ENCODE measurements around the gene CAMP. TPM values are rescaled to one million over a fixed set of nuclear protein-coding genes. Genes with fewer than 3 reads are reported as not detected.

CAMP gene
- total and polyA plus RNA-seq, 2 of the 13 experiments (the other 11 are each of a cell fraction or from before 2014, with no cell fraction given): not detected

GRCh38 chr3:48226939-48227338 lies 3.6 kb downstream of the CAMP start:
- BruUV-seq (replicated peaks): no TSS peak
- ChIA-PET POLR2A (interaction anchor here (1.2 kb wide), 1 partner anchor 10 kb away, joined by 3 read pairs; no protein-coding TSS in a partner anchor), CTCF (ENCODE audit: low intra/inter-chr PET ratio, low total read pairs) (no interaction called here)
- Histone ChIP-seq H3K4me2 (ENCODE audit: low read depth, low read length) (no peak overlapping the region), H3K79me2 (ENCODE audit: insufficient read depth, low read length) (no peaks in the 10 kb centered on the region), H2AFZ (ENCODE audit: low read length) (no peak overlapping the region), H3K4me1 (ENCODE audit: insufficient read depth, low read length) (peaks cover 29% of the 10 kb centered on the region), H3K27me3 (ENCODE audit: control insufficient read depth in 1 of 2, insufficient read depth in 2 of 2, low read length in 2 of 2) (peaks cover 0 to 4% of the 10 kb centered on the region in 2 experiments; a peak in 1 of 5 replicates), H3K36me3 (replicated peaks in 1 of 2; ENCODE audit: control insufficient read depth in 1 of 2, insufficient read depth in 2 of 2, low read length in 2 of 2) (no peaks in the 10 kb centered on the region), H4K20me1 (ENCODE audit: insufficient read depth, low read length) (no peaks in the 10 kb centered on the region), H3K9ac (ENCODE audit: insufficient read depth, low read depth, low read length) (no peak overlapping the region), H3K4me3 (replicated peaks in 1 of 3; ENCODE audit: insufficient read depth in 1 of 3, low read depth in 2 of 3, low read length in 3 of 3) (no peak overlapping the region), H3K27ac (ENCODE audit: extremely low read length, insufficient read depth, low read length) (no peak overlapping the region), H3K9me3 (ENCODE audit: low read length) (no peaks in the 10 kb centered on the region)
- no peak for ATAC-seq
- no peak for DNase-seq (ENCODE audit: low spot score)
- FAIRE-seq: no peak
- WGBS (ENCODE audit: low lambda C conversion rate): 40% methylated on average over 2 of the region's 3 CpGs
- intact Hi-C loops (cut with micrococcal nuclease; ENCODE audit: unreplicated experiment): no loop called here
- in situ Hi-C loops (cut with HindIII; ENCODE audit: extremely low pct_ligation_motif_present, low pct_unique_long_range_greater_than_20kb): no loop called here
- TF ChIP-seq, protein P1, sequence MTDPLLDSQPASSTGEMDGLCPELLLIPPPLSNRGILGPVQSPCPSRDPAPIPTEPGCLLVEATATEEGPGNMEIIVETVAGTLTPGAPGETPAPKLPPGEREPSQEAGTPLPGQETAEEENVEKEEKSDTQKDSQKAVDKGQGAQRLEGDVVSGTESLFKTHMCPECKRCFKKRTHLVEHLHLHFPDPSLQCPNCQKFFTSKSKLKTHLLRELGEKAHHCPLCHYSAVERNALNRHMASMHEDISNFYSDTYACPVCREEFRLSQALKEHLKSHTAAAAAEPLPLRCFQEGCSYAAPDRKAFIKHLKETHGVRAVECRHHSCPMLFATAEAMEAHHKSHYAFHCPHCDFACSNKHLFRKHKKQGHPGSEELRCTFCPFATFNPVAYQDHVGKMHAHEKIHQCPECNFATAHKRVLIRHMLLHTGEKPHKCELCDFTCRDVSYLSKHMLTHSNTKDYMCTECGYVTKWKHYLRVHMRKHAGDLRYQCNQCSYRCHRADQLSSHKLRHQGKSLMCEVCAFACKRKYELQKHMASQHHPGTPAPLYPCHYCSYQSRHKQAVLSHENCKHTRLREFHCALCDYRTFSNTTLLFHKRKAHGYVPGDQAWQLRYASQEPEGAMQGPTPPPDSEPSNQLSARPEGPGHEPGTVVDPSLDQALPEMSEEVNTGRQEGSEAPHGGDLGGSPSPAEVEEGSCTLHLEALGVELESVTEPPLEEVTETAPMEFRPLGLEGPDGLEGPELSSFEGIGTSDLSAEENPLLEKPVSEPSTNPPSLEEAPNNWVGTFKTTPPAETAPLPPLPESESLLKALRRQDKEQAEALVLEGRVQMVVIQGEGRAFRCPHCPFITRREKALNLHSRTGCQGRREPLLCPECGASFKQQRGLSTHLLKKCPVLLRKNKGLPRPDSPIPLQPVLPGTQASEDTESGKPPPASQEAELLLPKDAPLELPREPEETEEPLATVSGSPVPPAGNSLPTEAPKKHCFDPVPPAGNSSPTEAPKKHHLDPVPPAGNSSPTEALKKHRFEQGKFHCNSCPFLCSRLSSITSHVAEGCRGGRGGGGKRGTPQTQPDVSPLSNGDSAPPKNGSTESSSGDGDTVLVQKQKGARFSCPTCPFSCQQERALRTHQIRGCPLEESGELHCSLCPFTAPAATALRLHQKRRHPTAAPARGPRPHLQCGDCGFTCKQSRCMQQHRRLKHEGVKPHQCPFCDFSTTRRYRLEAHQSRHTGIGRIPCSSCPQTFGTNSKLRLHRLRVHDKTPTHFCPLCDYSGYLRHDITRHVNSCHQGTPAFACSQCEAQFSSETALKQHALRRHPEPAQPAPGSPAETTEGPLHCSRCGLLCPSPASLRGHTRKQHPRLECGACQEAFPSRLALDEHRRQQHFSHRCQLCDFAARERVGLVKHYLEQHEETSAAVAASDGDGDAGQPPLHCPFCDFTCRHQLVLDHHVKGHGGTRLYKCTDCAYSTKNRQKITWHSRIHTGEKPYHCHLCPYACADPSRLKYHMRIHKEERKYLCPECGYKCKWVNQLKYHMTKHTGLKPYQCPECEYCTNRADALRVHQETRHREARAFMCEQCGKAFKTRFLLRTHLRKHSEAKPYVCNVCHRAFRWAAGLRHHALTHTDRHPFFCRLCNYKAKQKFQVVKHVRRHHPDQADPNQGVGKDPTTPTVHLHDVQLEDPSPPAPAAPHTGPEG (CRISPR knock-in tag; IDR thresholded peaks at IDR 0.05): no peak
- TF ChIP-seq, protein P2, sequence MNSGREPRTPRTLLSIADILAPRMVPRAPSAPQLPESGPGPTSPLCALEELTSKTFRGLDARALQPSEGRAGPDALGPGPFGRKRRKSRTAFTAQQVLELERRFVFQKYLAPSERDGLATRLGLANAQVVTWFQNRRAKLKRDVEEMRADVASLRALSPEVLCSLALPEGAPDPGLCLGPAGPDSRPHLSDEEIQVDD (CRISPR knock-in tag; IDR thresholded peaks at IDR 0.05; ENCODE audit: borderline replicate concordance): no peak
- no peak for TF ChIP-seq ZKSCAN8 (CRISPR knock-in tag; IDR thresholded peaks at IDR 0.05; ENCODE audit: borderline replicate concordance)
- no peak for TF ChIP-seq NR2C2 (CRISPR knock-in tag; IDR thresholded peaks at IDR 0.05; ENCODE audit: borderline replicate concordance)
- no peak for TF ChIP-seq SAP130 (CRISPR knock-in tag; IDR thresholded peaks at IDR 0.05; ENCODE audit: low read depth)
- TF ChIP-seq CBX1 (IDR thresholded peaks at IDR 0.05; ENCODE audit: low read depth): no peak
- TF ChIP-seq ZNF414 (CRISPR knock-in tag; IDR thresholded peaks at IDR 0.05): no peak
- TF ChIP-seq HMGXB3 (CRISPR knock-in tag; IDR thresholded peaks at IDR 0.05; ENCODE audit: borderline replicate concordance): no peak
- TF ChIP-seq RELA (CRISPR knock-in tag; IDR thresholded peaks at IDR 0.05): no peak
- no peak for TF ChIP-seq NCOA5 (CRISPR knock-in tag; IDR thresholded peaks at IDR 0.05)
- TF ChIP-seq HNRNPH1 (optimal IDR thresholded peaks at IDR 0.05; ENCODE audit: low read depth, low read length): no peak
- no peak for TF ChIP-seq ELK4 (CRISPR knock-in tag; IDR thresholded peaks at IDR 0.05; ENCODE audit: borderline replicate concordance)

All from HepG2 (cell line).